HFFc6 (cell line): ENCODE measurements around the gene CGNL1. TPM values are rescaled to one million over a fixed set of nuclear protein-coding genes. Genes with fewer than 3 reads are reported as not detected.

ENCODE experiments used
- DNase-seq: peaks from one replicate; pipeline ENCODE4 v3.0.0-alpha.2; 2018
- H3K27ac Mint-ChIP-seq: 2 replicates; pipeline ENCODE4 v1.8.0; 2020; ENCODE audit warnings: mild to moderate bottlenecking, mixed read lengths
- H3K27me3 Mint-ChIP-seq: 2 replicates; pipeline ENCODE4 v1.8.0; 2021; ENCODE audit warnings: mild to moderate bottlenecking, moderate library complexity, mixed read lengths; ENCODE audit not compliant: insufficient read depth
- H3K36me3 Mint-ChIP-seq: 2 replicates; pipeline ENCODE4 v1.8.0; 2021; ENCODE audit warnings: low read depth, mixed read lengths
- H3K4me1 Mint-ChIP-seq: 2 replicates; pipeline ENCODE4 v1.8.0; 2020; ENCODE audit warnings: low read depth, mixed read lengths
- H3K4me3 Mint-ChIP-seq: 2 replicates; pipeline ENCODE4 v1.8.0; 2020; ENCODE audit warnings: mild to moderate bottlenecking, moderate library complexity, mixed read lengths
- H3K9me3 Mint-ChIP-seq: 2 replicates; pipeline ENCODE4 v1.8.0; 2020; ENCODE audit warnings: mild to moderate bottlenecking, mixed read lengths
- long read RNA-seq: library from polyadenylated mRNA; unstranded; transcript quantifications from one replicate; pipeline ENCODE4 v2.0.0, GENCODE V29; 2019
- total RNA-seq, 6 experiments: library from RNA; stranded (reverse); fragmentation: NEBNext Ultra II Directional; extraction: Animal tissue kit (Norgen Biotek cat#: 25700); gene quantifications; 2 replicates in 1 of 6; 3 replicates in 5 of 6; pipeline ENCODE4 v1.2.3, GENCODE V29; 2021
- TF ChIP-seq, protein P1 (sequence below): fragments of 200-600 bp; sonication (generic); IDR thresholded peaks from 2 replicates; pipeline ENCODE4 v1.5.0; 2021; ENCODE audit warnings: antibody characterized with exemption, mild to moderate bottlenecking

CGNL1 gene, protein sequence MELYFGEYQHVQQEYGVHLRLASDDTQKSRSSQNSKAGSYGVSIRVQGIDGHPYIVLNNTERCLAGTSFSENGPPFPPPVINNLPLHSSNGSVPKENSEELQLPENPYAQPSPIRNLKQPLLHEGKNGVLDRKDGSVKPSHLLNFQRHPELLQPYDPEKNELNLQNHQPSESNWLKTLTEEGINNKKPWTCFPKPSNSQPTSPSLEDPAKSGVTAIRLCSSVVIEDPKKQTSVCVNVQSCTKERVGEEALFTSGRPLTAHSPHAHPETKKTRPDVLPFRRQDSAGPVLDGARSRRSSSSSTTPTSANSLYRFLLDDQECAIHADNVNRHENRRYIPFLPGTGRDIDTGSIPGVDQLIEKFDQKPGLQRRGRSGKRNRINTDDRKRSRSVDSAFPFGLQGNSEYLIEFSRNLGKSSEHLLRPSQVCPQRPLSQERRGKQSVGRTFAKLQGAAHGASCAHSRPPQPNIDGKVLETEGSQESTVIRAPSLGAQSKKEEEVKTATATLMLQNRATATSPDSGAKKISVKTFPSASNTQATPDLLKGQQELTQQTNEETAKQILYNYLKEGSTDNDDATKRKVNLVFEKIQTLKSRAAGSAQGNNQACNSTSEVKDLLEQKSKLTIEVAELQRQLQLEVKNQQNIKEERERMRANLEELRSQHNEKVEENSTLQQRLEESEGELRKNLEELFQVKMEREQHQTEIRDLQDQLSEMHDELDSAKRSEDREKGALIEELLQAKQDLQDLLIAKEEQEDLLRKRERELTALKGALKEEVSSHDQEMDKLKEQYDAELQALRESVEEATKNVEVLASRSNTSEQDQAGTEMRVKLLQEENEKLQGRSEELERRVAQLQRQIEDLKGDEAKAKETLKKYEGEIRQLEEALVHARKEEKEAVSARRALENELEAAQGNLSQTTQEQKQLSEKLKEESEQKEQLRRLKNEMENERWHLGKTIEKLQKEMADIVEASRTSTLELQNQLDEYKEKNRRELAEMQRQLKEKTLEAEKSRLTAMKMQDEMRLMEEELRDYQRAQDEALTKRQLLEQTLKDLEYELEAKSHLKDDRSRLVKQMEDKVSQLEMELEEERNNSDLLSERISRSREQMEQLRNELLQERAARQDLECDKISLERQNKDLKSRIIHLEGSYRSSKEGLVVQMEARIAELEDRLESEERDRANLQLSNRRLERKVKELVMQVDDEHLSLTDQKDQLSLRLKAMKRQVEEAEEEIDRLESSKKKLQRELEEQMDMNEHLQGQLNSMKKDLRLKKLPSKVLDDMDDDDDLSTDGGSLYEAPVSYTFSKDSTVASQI
- total RNA-seq: under 1 TPM in 4 of 6 experiments, not detected in 2; 0.05 to 0.20 (median 0.10) TPM
- long read RNA-seq: 0 reads

GRCh38 chr15:57375827-57376695 lies at the start of gene CGNL1:
Gene CGNL1, plus strand, starts transcription at chr15:57376505. Its CDS starts 61,495 bp downstream, at chr15:57438000.
- Mint-ChIP-seq H3K27ac (no peak within 1 kb of the TSS), H3K27me3 (peaks cover 52% of the 10 kb centered on the region), H3K9me3 (no peaks in the 10 kb centered on the region), H3K4me1 (peaks cover 10% of the 10 kb centered on the region), H3K36me3 (no peaks in the 10 kb centered on the region), H3K4me3 (peak within 1 kb of the TSS; percentile 82)
- TF ChIP-seq, protein P1, sequence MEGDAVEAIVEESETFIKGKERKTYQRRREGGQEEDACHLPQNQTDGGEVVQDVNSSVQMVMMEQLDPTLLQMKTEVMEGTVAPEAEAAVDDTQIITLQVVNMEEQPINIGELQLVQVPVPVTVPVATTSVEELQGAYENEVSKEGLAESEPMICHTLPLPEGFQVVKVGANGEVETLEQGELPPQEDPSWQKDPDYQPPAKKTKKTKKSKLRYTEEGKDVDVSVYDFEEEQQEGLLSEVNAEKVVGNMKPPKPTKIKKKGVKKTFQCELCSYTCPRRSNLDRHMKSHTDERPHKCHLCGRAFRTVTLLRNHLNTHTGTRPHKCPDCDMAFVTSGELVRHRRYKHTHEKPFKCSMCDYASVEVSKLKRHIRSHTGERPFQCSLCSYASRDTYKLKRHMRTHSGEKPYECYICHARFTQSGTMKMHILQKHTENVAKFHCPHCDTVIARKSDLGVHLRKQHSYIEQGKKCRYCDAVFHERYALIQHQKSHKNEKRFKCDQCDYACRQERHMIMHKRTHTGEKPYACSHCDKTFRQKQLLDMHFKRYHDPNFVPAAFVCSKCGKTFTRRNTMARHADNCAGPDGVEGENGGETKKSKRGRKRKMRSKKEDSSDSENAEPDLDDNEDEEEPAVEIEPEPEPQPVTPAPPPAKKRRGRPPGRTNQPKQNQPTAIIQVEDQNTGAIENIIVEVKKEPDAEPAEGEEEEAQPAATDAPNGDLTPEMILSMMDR: no peak
- DNase-seq: no peak

DNA sequence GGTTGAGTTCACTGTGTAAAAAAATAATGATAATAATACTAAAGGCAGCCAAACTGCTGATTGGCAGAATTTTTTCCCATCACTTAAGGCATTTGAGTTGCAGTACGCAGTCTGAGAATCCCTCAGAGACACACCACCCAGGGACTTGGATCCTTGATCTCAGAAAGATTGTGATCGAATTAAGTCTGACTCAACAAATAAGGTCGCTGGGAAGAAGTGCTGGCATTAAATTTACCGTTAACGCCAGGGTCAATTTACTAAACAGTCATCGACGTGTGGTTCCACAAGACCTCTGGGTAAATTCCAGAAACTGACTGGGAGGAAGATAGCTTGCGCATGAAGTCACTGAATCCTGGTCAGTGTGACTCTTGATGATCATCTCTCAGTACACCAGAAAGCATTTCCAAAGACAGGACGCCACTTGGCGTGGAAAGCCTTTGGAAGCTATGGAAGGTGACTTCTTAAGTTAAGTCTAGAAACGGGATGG lies 48.3 kb upstream of the CGNL1 start:
- H3K4me3 Mint-ChIP-seq: peak overlapping the region; percentile 65; the same call in 1 of the 2 replicates

GRCh38 chr15:57328479-57328878 lies 47.8 kb upstream of the CGNL1 start:
- no peaks in the 10 kb centered on the region for H3K9me3 Mint-ChIP-seq

More for the DNA sequence above, 48.3 kb upstream of the CGNL1 start:
- Mint-ChIP-seq H3K36me3 (no peaks in the 10 kb centered on the region), H3K4me1 (peaks cover 39% of the 10 kb centered on the region), H3K9me3 (no peaks in the 10 kb centered on the region), H3K27me3 (peaks cover 28% of the 10 kb centered on the region), H3K27ac (peak overlapping the region; percentile 80)
- TF ChIP-seq, protein P1: no peak
- DNase-seq: peak; percentile 87

DNA sequence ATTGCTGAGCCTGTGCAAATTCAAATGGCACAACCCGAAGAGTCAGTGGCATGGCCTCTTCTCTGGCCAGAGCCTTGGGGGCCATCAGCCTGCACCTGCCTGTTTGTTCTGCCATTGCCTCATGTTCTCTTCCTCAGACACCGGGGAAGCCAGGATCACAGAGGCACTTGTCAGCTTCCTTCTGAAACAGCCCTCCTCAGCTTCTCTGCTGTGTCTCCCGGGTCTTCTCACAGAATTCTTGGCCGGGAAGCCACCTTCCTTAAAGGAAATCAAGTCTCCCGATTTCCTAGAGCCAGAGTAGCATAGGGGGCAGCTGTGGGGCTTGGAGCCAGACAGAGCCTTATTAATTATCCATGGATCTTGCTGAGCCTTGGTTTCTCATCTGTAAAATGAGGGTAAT lies 47.4 kb upstream of the CGNL1 start:
- TF ChIP-seq, protein P1: no peak
- H3K27ac Mint-ChIP-seq: peak overlapping the region; percentile 80; the same call in 1 of the 2 replicates
- no peak overlapping the region; the same call in 1 of the 2 replicates for H3K4me3 Mint-ChIP-seq
- peaks cover 35% of the 10 kb centered on the region for H3K4me1 Mint-ChIP-seq
- H3K9me3 Mint-ChIP-seq: no peaks in the 10 kb centered on the region
- H3K27me3 Mint-ChIP-seq: peaks cover 28% of the 10 kb centered on the region
- DNase-seq: no peak
- H3K36me3 Mint-ChIP-seq: no peaks in the 10 kb centered on the region

More at GRCh38 chr15:57328479-57328878, 47.8 kb upstream of the CGNL1 start:
- Mint-ChIP-seq H3K36me3 (no peaks in the 10 kb centered on the region), H3K4me3 (peak overlapping the region; percentile 65; the same call in 1 of the 2 replicates), H3K4me1 (peaks cover 38% of the 10 kb centered on the region), H3K27ac (peak overlapping the region; percentile 80), H3K27me3 (peaks cover 28% of the 10 kb centered on the region)
- DNase-seq: no peak
- TF ChIP-seq, protein P1: no peak
